Activated T-helper 1 cell treated with anti-CD3 and anti-CD28 coated beads, Interleukin-2, amount 50 U/mL, for 16 hours (primary cell): ENCODE results near the gene ERF.

Experiments used
- DNase-seq, 2 donors: peaks; one replicate each; pipeline ENCODE4 v3.0.0-alpha.2; 2020; ENCODE audit warnings: low read depth in 1 of 2, low spot score in 1 of 2

The ERF gene

GRCh38 chr19:42254089-42254849 lies 659 bp downstream of the ERF start:
- DNase-seq: peak; percentile 58 to 67

DNA sequence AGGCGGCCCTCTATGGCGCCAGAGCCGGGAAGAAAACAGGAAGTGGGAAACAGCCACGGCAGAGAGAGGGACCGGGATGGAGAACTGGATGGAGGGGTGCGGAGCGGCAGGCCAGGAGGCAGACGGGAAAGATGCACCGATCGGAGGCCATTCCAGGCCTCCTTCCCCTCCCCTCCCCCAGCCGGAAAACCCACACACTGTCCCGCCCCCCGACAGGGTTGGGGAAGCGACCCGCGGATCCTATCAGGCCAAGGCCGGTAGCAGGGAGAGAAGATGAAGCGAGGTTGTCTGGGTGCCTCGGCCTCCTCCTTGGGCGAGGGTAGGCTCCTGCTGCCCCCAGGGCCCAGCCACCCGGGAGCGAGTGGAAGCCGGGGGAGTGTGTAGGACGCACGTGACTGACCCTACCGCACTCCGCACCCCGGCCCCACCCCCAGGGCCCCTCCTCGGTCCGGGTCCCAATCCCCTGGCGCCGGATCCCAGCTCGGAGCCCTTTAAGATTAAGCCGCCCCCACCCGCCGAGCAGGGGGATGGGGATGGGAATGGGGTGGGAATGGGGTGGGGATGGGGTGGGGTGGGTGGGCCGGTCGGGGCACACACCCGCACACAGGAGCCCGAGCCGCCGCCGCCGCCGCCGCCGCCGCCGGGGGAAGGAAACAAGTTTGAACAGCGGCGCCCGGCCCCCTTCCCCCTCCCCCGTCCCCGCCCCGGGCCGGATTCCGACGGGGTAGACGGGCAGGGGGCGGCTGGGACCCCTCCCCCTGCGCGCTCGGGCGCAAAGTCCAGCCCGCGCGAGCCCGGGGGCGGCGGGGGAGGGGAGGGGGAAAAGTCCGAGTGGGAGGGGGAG lies 1.5 kb downstream of the ERF start:
- peak; percentile 37 to 49 for DNase-seq

DNA sequence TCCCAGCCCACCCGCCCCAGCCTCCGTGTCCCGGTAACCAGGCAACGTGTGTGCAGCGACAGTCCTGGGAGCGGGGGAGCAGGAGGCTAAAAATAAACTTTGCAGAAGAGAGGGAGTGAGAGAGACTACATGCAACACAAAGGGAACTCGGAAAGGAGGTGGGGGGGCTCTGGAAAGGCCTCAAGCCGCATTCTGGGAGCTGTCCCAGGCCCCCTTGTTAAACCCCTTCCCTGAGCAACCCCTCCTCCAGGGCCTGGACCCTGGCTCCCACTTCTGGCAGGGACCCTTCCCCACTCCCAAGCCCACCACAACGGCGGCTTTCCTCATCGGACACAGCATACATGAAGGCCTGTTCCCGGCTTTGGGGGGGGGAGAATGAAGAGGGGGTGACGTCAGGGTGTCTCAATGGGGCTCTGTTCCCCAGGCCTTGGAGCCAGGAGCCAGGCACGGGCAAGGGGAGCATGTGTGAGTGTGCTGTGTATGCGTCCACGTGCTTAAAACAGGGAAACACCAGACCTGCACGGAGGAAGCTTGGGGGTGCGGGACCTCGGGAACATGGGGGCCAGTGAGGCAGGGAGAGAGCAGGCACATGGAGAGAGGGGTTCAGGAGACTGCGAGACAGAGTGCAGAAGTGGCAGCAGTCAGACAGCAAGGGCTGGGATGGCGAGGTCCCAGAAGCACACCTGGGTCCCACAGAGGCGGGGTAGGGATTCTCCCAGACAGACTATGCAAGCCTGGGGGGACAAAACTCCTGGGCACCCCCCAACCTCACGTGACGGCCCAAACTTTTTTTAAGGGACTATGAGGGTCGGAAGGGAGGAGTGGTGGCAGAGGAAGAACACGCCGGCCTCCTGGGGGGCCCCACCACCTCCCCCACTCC lies 2.3 kb downstream of the ERF start:
- DNase-seq: no peak

- no peak for DNase-seq
Measured at GRCh38 chr19:42251572-42252358, 3.2 kb downstream of the ERF start.

GRCh38 chr19:42250666-42251531 lies 4.0 kb downstream of the ERF start:
- DNase-seq: no peak

GRCh38 chr19:42250183-42250665 lies 4.7 kb downstream of the ERF start:
- DNase-seq: no peak

DNA sequence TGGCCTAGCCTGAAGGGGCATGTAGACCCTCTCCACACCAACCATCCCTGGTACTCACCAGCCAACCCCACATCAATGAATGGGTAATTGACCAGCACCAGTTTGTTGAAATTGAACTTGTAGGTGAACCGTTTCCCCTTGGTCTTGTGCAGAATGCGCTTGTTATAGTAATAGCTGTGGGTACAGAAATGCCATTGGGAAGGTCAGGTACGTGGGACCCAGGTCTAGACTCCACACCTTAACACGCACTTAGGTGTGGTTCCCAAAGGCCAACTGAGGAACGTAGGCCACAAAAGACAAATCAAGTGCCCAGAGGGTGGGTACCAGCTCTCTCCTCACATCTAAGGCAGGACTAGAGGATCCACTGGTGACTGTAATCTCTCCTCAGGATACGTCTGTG lies 5.2 kb downstream of the ERF start:
- DNase-seq: no peak

GRCh38 chr19:42249149-42249750 lies 5.7 kb downstream of the ERF start:
- no peak for DNase-seq

- no peak for DNase-seq
Measured at GRCh38 chr19:42248270-42249148, 6.4 kb downstream of the ERF start.

DNA sequence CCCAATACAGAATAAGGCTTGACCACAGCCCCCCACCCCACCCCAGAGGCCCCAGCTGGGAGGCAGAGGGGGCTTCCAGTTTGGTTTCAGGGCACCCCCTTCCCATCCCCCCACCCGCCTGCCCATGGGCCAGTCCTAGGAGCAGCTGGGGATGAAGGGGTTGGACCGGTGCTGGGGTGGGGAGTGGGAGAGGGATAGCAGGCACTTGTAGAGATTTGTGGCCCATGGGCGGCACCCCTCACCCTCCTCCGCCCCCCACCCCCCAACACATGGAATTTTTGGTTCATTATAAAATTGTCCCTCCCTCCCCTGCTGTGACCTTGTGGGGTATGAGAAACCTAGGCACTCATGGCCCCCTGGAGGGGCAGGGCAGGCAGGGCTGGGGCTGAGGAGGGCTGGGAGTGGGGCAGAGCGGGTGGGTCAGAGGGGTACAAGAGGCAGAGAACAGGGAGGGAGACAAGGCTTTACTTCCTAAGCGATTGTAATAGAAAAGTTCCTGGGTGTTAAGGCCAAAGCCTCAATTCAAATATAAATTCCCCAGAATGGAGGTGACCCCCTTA lies 7.2 kb downstream of the ERF start:
- DNase-seq: no peak

DNA sequence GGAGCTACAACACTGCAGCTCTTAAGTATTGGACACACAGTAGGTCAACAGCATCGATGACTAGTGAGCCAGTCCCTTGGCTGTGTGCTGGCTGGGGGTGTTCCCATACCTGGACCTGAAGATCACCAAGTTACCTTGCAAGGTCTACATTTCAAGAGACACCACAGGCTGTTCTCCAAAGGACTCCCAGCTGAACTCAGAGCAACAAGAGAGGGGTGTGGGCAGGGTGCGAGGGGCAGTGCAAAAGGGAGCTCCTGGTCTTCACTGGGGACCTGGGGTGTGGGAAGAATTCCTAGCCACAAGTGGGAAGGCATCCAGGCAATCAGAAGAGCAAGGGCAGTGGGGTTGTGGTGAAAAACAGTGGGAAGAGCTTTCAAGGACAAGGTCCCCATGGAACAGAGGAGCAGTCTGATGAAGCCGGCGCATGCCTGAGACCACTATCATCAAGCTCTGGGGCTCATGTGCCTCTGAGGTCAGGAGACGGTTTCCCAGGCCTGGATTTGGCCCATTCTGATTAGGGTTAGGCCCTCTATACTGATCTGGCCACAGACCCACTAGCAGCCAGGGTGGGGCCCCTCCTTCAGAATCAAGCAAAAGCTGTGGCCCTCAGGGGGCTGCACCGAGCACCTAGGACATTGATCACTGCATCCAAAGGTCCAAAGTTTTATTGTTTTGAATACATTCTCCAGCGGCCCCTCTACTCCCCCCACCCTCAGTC lies 7.8 kb downstream of the ERF start:
- no peak for DNase-seq

- DNase-seq: no peak
Measured at GRCh38 chr19:42246143-42246921, 8.6 kb downstream of the ERF start.

DNA sequence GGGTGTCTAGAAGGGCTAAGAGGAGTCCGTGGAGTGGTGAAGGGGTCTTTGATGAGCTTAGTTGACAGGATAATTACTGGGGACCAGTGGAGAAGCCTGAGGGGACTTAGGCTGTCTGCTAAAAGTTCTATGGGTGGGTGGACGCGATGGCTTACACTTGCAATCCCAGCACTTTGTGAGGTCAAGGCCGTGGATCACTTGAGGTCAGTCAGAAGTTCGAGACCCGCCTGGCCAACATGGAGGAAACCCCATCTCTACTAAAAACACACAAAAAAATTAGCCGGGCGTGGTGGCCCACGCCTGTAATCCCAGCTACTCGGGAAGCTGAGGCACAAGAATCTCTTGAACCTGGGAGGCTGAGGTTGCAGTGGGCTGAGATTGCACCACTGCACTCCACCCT lies 9.7 kb downstream of the ERF start:
- DNase-seq: no peak

DNA sequence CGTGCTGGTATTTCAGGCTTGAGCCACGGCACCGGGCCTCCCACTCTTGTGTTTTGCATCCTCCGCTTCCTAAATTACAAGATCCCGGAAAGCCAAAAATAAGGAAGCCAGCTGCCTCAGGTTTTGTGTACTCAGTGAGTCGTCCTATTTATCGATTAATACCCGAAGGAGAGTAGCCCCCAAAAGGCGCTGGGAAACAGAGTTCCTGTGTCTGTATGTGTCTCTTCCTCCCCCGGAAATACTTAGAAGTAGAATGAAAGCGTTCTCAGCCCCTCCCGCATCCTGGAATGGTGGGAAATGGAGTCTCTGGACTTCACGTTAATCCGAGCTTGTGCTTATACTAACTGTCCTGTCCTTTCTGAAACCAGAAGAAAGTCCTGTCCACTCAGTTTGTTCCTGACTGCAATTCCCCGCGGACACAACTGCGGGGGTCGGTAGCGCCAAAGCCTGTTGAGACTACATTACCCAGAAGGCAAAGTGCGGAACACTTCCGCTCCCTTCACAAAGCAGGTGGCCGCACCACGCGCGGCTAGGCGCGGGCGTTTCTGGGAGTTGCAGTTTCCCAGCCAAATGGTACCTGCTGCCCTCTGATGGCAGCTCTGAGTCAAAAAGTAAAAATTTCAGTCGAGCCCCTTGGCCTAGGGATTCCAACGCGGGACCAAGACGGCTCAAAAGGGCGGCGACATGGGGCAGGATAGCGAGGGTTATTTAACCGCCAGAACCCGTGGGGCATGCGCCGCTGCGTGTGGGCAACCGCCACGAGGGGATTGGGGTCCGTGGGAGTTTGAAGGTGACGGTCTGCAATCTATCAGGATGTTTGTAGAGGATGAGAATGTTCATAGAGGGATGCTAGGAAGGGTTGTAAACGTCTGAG lies 10.3 kb downstream of the ERF start:
- peak; percentile 82 to 85 for DNase-seq
